ENCODE results near the gene DNM2.
A peak's percentile ranks its signal among the peaks of the same experiment; 100 is the strongest.

- peak in 1 of 5 experiments; percentile 7 for TF ChIP-seq CTCF (IDR thresholded peaks at IDR 0.05)
- no peak for TF ChIP-seq POLR2A (IDR thresholded peaks at IDR 0.05)
- TF ChIP-seq EP300 (IDR thresholded peaks at IDR 0.05; ENCODE audit: low read depth), result no peak
- TF ChIP-seq POLR2AphosphoS5 (IDR thresholded peaks at IDR 0.05), result peak; percentile 1 to 13 (median 9)
Measured at GRCh38 chr19:10836479-10837330, 118.8 kb downstream of the DNM2 start.
